WTC11 (cell line): ENCODE results near the gene ZNF730. TPM values are rescaled to one million over a fixed set of nuclear protein-coding genes. Genes with fewer than 3 reads are reported as not detected.

Experiments used
- total RNA-seq: library from RNA; stranded (reverse); gene quantifications from 3 replicates; pipeline ENCODE4 v1.2.3, GENCODE V29; 2021

The ZNF730 gene
- total RNA-seq, 1 experiment from 2014 or later = 38.0 TPM

Other genes starting within 250 kb of the ZNF730 start
- gene ZNF728, start 113.8 kb upstream of the ZNF730 start, total RNA-seq = not detected in 3 replicates
- 47.9 to 59.0 TPM (median 48.2 TPM) in 3 replicates for gene ZNF724, start 133.4 kb downstream of the ZNF730 start, total RNA-seq